ENCODE data around the gene AARS2.
"Not testable (repeated sequence)": the region's sequence is repeated elsewhere in the genome, so short reads cannot be mapped to it uniquely, and the experiment has no call there.

AARS2 gene

DNA sequence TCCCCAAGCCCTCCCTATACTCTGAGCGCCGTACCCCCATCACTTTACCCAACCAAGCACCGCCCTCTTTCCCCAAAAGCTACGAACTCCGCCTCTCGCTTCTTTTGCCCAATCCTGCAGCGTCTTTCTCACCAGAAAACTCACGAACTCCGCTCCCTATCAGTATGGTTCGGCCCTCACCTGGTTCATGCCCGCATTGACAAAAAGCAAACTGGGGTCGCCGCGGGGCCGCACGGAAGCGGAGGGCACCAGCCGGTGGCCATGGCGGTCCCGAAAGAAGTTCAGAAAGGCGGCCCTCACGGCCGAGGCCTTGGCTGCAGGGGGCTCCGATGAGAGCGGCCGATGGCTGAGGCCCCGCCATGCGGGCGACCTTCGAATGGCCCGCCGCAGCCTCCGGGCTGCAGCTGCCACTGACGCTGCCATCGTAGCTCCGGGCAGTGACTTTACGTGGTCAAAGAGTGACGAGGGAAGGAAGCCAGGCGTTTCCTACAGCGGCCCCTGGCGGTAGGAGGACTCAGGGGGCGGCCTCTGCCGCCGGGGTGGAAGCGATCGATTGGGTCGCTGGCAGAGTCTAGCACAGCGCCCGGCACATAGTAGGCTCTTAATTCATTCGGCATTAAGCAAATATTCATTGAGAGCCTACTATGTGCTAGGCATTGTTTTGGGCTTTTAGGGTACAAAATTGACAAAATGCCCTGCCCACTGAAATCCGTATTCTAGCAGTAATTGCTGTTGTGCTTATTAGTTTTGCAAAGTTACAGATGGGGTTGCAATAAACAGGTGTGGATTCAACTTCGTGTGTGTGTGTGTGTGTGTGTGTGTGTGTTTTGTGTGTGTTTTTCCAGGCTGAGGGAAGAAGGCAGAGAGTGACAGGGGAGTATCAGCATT lies at the start of gene AARS2:
Gene AARS2, minus strand, starts transcription at position 447 of the 888 bp plus-strand sequence. Its CDS starts 24 bp downstream, at position 423.
- DNase-seq: peak; percentile 84

GRCh38 chr6:44361947-44362346 lies 48.8 kb upstream of the AARS2 start:
- DNase-seq: no peak

DNA sequence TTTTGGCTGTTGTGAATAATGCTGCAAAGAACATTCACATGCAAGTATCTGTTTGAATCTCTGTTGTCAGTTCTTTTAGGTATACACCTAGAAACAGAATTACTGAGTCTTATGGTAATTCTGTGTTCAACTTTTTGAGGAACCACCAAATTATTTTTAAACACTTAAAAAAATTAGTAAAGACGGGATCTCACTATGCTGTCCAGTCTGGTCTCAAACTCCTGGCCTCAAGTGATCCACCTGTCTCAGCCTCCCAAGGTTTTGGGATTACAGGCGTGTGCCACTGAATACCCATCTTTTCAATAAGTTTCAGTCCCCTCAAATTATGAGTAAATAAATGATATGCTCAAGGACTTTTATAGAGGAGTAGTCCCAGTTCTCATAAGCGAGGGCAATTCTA lies 46.8 kb upstream of the AARS2 start:
- no peak for DNase-seq

DNA sequence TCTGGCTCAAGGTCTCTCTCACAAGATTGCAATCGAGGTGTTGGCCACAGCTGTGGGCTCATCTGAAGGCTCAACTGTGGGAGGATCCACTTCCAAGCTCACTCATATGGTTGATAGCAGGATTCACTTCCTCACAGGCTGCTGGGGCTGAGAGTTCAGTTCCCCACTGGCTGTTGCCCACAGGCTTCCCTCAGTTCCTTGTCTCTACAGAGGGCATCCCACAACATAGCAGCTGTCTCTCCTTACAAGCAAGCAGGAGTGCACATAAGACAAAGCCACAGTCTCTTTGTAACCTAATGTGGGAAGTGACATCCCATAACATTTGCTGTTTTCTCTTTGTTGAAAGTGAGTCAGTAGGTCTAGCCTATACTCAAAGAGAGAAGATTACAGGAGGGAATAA lies 43.3 kb upstream of the AARS2 start:
- DNase-seq: no peak

DNA sequence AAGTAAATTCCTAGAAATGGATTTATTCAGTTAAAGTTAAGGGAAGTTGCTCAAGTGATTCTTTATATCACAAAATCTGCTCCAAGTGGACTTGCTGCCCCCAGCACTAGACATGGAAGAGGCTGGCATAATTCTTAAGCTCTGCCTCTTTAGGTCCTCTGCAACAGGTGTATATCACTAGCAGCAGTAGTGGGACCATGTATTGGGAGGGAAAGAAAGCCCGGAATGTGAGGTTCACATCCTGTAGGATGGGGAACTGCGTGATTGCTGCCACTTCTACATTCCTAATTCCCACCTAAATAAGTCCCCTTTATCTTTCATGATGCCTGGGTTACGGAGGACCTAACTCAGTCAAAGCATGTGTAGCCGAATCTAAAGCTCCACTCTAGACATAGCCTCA lies 42.5 kb upstream of the AARS2 start:
- no peak for DNase-seq

DNA sequence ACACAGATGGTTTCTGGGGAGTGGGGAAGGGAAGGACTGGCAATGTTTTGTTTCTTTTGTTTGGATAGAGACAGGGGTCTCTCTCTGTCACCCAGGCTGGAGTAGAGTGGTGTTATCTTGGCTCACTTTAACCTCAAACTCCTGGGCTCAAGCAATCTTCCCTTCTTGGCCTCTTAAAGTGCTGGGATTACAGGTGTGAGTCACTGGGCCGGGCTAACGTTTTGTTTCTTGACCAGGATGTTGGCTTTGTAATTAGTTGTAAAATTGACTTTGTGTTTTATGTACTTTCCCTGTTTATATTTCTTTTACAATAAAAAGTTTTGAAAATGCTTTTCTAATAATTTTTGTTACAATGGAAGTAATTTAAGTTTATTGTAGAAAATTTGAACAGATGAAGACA lies 40.2 kb upstream of the AARS2 start:
- DNase-seq: no peak

- DNase-seq: no peak
Observed at GRCh38 chr6:44352259-44352658, 39.1 kb upstream of the AARS2 start.

DNA sequence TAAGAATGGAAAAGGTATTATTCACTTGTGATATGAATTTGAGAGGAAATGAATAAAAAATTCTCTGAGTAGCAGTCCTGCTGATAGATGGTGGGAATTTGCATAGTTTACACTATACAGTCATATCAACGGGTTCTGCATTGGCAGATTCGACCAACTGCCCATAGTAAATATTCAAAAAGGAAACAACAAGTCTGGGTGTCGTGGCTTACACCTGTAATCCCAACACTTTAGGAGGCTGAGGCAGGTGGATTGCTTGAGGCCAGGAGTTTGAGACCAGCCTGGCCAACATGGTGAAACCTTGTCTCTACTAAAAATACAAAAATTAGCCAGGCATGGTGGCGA lies 37.5 kb upstream of the AARS2 start:
- DNase-seq: not testable (repeated sequence)

- DNase-seq: no peak
Observed at GRCh38 chr6:44349904-44350649, 36.9 kb upstream of the AARS2 start.

GRCh38 chr6:44346818-44347217 lies 33.7 kb upstream of the AARS2 start:
- not testable (repeated sequence) for DNase-seq

DNA sequence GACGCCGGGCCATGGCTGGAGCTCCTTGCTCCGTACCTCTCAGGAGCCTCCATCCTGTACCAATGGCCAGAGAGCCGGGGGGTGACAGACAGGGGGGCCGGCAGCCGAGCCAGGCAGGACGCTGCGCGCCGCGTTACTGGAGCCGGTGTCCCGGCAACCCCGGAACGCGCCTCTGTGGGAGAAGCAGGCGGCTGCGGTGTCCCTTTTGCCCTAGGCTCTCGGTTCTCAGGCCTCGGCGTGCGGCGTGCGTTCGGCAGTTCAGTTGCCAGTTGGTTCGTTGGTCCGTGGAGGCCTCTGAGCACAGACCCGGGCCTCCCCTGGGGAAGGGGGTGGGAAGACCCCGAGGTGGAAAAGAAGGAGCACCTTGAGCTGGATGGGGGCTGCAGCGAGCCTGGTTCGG lies 29.3 kb upstream of the AARS2 start, which contains the start of gene SPATS1:
Gene SPATS1, plus strand, starts transcription at position 162 of the 400 bp plus-strand sequence. CDS start 446 bp downstream, outside the sequence.
- no peak for DNase-seq

GRCh38 chr6:44342052-44342451 lies 28.9 kb upstream of the AARS2 start:
- no peak for DNase-seq

DNA sequence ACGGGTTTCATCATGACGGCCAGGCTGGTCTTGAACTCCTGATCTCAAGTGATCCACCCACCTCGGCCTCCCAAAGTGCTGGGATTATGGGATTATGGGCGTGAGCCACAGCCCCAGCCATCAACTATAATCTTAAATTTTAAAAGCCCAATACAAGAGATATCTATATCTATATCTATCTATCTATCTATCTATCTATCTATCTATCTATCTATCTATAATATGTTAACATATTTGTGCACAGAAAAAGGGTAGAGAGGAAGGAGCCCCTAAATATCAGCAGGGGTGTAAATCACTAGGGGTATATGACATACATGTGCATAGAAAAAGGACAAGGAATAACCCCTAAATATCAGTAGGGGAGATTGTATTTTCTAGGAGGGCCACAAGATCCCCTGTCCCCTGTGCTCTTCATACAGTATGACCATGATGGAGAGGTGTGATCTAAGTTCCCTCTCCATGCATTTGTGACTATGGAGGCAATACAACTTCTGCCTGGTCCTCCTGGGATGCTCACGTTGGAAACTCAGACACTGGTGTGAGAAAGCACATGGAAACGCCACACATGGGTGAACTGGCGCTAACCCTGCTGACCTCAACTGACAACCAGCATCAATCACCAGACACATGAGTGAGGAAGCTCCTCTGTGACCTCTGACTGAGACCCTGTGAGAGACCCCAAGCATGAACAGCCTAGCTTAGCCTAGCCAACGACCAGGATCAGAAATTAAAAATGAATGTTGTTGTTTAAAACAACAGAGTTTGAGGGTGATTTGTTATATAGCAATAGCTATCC lies 28.1 kb upstream of the AARS2 start:
- no peak for DNase-seq

- no peak for DNase-seq
Observed at GRCh38 chr6:44339763-44340625, 26.8 kb upstream of the AARS2 start.

- no peak for DNase-seq
Observed at GRCh38 chr6:44339301-44339700, 26.2 kb upstream of the AARS2 start.

DNA sequence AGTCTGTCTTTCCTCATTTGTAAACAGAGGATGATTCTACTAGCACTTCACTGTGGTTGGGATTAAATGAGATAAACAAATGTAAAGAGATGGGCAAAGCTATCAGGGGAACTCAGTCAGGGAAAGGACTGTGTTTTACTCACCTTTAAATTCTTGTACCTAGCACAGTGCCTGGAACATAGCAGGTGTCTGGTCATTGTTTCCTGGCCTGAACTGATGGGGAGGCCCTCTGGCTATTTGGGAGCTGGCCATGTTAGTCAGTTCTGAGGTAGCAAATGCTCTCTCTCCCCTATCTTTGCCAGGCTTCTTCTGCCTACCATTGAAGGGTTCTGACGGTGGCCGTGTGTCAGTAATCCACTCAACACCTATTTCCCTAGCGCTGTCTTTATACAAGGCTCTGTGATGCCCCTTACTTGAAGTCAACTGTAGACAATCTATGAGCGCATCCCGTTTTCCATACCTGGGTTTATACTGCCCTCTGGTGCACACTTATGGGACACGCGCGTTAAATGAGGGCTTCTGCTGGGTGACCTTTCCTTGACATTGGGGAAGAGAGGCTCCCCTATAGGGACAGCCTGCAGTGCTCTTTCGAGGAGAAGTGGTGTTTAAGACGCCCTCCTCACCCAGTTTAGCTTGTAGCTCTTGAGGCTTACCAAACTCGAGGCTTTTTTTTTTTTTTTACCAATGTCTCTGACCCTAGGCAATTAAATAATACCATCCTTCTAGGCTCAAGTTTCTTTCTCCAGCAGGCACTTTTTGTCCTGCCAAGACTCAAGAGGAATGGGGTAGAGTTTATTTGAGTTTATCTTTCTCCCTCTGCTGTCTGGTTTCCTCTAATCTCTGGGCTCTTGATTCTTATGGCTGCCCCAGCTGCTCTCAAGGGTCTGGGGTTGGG lies 25.3 kb upstream of the AARS2 start:
- peak; percentile 53 for DNase-seq

DNA sequence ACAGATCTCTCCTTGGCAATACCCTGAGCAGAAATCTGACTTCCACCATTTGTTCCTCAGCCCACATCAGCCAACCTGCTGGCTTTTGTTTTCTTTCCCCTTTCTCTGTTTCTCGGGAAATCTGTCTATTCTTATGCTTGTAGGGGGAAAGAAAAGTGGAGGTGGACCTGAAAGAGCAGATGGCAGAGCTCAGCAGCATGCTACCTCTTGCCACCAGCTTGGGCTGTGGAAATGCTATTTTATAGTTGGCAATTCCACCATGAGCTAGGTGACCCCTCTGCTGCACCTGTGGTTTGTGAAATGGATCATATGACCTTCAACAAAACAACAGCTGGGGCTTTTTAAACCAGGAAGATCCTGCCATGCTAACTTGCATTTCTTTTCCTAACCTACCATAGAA lies 22.5 kb upstream of the AARS2 start:
- DNase-seq: no peak

GRCh38 chr6:44333942-44334341 lies 20.8 kb upstream of the AARS2 start:
- DNase-seq: no peak

DNA sequence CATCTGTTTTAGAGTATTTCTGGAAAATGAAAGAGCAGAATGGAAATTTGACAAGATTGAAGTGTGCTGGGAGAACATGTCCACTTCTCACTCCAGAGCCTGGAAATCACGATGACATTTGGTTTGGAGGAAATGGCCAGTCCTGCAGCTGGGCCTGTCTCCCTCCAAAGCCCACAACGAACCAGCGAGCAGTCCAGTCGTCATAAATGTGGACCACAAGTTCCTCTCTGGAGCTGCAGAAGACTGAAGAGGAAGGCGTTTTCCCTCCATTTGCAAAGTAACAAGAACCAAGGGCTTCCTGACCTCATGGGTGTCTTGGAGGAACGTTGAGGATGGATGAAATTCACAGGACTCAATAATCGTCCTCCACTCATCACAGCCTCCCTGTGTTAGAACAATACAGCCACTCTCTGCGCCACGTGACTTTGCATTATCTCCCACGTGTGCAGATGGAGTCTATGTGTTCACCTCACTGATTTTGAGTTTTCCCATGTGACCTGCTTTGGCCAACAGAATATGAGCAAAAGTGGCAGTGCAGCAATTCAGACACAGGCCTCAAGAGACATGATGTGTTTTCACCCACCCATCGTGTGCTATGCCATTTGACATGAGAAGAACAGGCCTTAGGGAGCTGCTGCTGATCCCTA lies 20.2 kb upstream of the AARS2 start:
- no peak for DNase-seq

GRCh38 chr6:44332585-44332984 lies 19.4 kb upstream of the AARS2 start:
- peak; percentile 8 for DNase-seq

- no peak for DNase-seq
Observed at GRCh38 chr6:44329858-44330257, 16.7 kb upstream of the AARS2 start.
